Measurements from ENCODE around the gene TMEM167B. TPM values are rescaled to one million over a fixed set of nuclear protein-coding genes. Genes with fewer than 3 reads are reported as not detected.

TMEM167B gene
- polyA plus RNA-seq, 1 experiment, result 31.0 TPM

DNA sequence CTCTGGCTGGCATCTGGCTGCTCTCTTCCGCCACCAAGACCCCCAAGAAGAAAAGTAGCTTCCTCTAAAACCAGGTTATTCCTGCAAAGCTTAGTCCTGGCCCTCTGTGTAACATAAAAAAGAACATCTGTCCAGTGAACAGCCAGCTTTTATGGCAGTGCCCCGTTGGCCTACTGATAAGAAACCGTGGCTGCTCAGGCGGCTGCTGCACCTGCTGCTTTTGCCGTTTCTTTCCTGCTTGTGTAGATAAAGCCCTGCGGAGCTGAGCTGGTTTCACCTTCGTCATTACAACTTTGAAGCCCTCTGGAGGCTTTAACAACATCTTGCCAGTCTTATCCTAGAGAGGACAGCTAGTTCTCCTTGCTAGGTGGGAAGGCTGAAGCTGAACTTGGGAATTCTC lies 43.9 kb downstream of the TMEM167B start:
- Histone ChIP-seq H3K27me3 (ENCODE audit: control insufficient read depth, insufficient read depth, low read length) (no peaks in the 10 kb centered on the region; the same call in 1 of the 2 replicates), H3K4me3 (ENCODE audit: low read depth, low read length) (no peak overlapping the region), H3K36me3 (ENCODE audit: control insufficient read depth, insufficient read depth, low read length) (no peaks in the 10 kb centered on the region)
- TF ChIP-seq, protein P1, sequence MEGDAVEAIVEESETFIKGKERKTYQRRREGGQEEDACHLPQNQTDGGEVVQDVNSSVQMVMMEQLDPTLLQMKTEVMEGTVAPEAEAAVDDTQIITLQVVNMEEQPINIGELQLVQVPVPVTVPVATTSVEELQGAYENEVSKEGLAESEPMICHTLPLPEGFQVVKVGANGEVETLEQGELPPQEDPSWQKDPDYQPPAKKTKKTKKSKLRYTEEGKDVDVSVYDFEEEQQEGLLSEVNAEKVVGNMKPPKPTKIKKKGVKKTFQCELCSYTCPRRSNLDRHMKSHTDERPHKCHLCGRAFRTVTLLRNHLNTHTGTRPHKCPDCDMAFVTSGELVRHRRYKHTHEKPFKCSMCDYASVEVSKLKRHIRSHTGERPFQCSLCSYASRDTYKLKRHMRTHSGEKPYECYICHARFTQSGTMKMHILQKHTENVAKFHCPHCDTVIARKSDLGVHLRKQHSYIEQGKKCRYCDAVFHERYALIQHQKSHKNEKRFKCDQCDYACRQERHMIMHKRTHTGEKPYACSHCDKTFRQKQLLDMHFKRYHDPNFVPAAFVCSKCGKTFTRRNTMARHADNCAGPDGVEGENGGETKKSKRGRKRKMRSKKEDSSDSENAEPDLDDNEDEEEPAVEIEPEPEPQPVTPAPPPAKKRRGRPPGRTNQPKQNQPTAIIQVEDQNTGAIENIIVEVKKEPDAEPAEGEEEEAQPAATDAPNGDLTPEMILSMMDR (IDR thresholded peaks at IDR 0.05; ENCODE audit: insufficient read depth, low read depth, low read length), result no peak
- ChIA-PET POLR2A (no interaction called here), CTCF (interaction anchor here (0.6 to 1.3 kb wide), 4 partner anchors 22 to 1999 kb away, joined by 3 to 4 read pairs (median 3); a partner anchor contains a TSS)
- DNase-seq (ENCODE audit: low read depth), result no peak

DNA sequence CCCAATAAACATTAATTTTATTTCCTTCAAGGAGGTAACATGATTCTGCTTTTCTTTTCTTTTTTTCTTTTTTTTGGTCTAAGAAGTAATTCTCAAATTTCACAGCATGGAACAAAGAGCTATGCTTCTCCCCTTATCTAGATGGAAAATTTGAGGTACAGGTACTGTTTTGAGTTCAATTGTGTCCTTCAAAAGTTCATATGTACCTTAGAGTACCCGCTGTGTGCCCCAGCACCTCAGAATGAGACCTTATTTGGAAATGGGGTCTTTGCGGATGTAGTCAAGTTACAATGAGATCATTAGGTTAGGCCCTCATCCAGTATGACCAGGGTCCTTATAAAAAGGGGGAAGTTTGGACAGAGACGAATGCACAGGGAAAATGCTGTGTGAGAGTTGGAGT lies 45.4 kb downstream of the TMEM167B start:
- no peak overlapping the region for H3K4me3 ChIP-seq (ENCODE audit: low read depth, low read length)
- TF ChIP-seq, protein P1 (IDR thresholded peaks at IDR 0.05; ENCODE audit: insufficient read depth, low read depth, low read length), result no peak
- DNase-seq (ENCODE audit: low read depth), result no peak
- H3K27me3 ChIP-seq (ENCODE audit: control insufficient read depth, insufficient read depth, low read length), result no peaks in the 10 kb centered on the region; the same call in 1 of the 2 replicates
- POLR2A ChIA-PET, result no interaction called here
- no peaks in the 10 kb centered on the region for H3K36me3 ChIP-seq (ENCODE audit: control insufficient read depth, insufficient read depth, low read length)
- CTCF ChIA-PET, result interaction anchor here (1.3 kb wide), 1 partner anchor 23 kb away, joined by 4 read pairs; a partner anchor contains a TSS

DNA sequence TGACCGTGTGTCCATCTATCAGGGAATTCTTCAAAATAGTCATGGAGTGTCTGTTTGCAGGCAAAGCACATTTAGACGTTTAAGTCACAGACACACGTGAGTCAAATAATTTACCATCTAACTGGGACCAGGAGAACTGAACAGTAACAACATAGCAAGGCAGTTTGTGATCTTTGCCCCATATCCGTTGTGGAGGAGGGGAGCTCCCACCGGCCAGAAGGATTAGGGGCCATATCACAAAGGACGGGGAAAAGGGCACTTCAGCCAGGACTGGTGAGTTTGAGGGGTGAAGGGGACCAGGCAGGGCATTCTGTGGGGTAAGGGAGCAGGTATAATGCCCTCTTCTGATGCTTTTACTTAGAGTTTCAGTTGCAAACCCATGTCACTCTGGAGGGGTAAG lies 46.2 kb downstream of the TMEM167B start:
- no peaks in the 10 kb centered on the region; the same call in 1 of the 2 replicates for H3K27me3 ChIP-seq (ENCODE audit: control insufficient read depth, insufficient read depth, low read length)
- POLR2A ChIA-PET, result no interaction called here
- DNase-seq (ENCODE audit: low read depth), result no peak
- no peak overlapping the region for H3K4me3 ChIP-seq (ENCODE audit: low read depth, low read length)
- TF ChIP-seq, protein P1 (IDR thresholded peaks at IDR 0.05; ENCODE audit: insufficient read depth, low read depth, low read length), result no peak
- no peaks in the 10 kb centered on the region for H3K36me3 ChIP-seq (ENCODE audit: control insufficient read depth, insufficient read depth, low read length)
- CTCF ChIA-PET, result no interaction called here

DNA sequence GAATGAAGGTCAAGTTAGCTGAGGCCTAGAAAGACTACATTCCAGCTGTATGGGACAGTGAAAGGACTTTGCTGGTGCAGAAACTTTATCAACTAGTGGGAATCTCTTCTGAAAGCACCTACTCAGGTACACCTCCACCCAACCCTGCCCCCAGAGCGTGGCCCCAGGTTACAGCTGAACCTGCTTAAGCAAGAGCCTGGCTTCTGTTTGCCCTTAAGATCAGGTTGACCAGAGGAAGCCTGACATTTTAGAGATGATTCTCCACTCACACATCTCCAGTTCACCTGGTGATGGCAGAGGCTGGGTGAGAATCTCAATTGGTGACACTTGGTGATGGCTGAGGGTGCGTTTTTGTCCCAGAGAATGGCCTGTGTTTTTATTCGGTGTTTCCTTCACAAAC lies 47.4 kb downstream of the TMEM167B start:
- H3K36me3 ChIP-seq (ENCODE audit: control insufficient read depth, insufficient read depth, low read length), result no peaks in the 10 kb centered on the region
- TF ChIP-seq, protein P1 (IDR thresholded peaks at IDR 0.05; ENCODE audit: insufficient read depth, low read depth, low read length), result no peak
- H3K4me3 ChIP-seq (ENCODE audit: low read depth, low read length), result no peak overlapping the region
- CTCF ChIA-PET, result no interaction called here
- no peaks in the 10 kb centered on the region; the same call in 1 of the 2 replicates for H3K27me3 ChIP-seq (ENCODE audit: control insufficient read depth, insufficient read depth, low read length)
- POLR2A ChIA-PET, result no interaction called here
- no peak for DNase-seq (ENCODE audit: low read depth)

DNA sequence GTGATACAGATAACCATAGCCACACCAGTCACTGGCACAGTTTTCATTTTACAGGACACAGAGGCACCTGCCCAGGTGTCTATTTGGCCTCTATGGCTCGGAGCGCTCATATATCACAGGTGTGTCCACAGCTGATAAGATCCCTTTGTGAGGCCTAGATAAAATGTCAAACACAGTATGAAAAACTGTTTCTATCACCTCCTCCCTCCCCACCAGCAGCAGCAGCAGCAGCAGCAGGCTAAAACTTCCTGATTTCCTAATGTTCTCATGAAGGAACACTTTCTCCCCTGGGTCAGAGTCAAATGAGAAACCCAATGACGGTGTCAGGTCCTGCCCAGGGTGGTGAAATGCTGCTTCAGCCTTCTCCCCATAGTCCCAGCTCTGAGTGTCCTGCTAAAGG lies 47.8 kb downstream of the TMEM167B start:
- TF ChIP-seq, protein P1 (IDR thresholded peaks at IDR 0.05; ENCODE audit: insufficient read depth, low read depth, low read length), result no peak
- H3K27me3 ChIP-seq (ENCODE audit: control insufficient read depth, insufficient read depth, low read length), result no peaks in the 10 kb centered on the region; the same call in 1 of the 2 replicates
- no peak for DNase-seq (ENCODE audit: low read depth)
- ChIA-PET CTCF (interaction anchor here (1.1 kb wide), 1 partner anchor 25 kb away, joined by 3 read pairs; no protein-coding TSS in a partner anchor), POLR2A (no interaction called here)
- H3K36me3 ChIP-seq (ENCODE audit: control insufficient read depth, insufficient read depth, low read length), result no peaks in the 10 kb centered on the region
- no peak overlapping the region for H3K4me3 ChIP-seq (ENCODE audit: low read depth, low read length)

Data from BJ (cell line).